SK-N-SH (cell line): Measurements from ENCODE around the gene TAS2R3.

Experiments used
- JUND ChIP-seq: IDR thresholded peaks from 2 replicates; pipeline ENCODE4 v1.4.0; 2012
- SIN3A ChIP-seq: IDR thresholded peaks from 2 replicates; pipeline ENCODE4 v1.6.1; 2012; ENCODE audit warnings: low read depth, mild to moderate bottlenecking, low read length, moderate library complexity, borderline replicate concordance
- TEAD4 ChIP-seq: IDR thresholded peaks from 2 replicates; pipeline ENCODE4 v1.4.0; 2012; ENCODE audit warnings: mild to moderate bottlenecking, borderline replicate concordance; ENCODE audit not compliant: insufficient read depth
- TF ChIP-seq, protein P1 (sequence below): fragments of 200-600 bp; sonication (generic); IDR thresholded peaks from 2 replicates; pipeline ENCODE4 v1.6.1; 2017; ENCODE audit warnings: antibody characterized with exemption, mild to moderate bottlenecking, moderate library complexity
- TF ChIP-seq, protein P2 (sequence below): IDR thresholded peaks from 2 replicates; pipeline ENCODE4 v1.4.0; 2012; ENCODE audit warnings: low read depth

DNA sequence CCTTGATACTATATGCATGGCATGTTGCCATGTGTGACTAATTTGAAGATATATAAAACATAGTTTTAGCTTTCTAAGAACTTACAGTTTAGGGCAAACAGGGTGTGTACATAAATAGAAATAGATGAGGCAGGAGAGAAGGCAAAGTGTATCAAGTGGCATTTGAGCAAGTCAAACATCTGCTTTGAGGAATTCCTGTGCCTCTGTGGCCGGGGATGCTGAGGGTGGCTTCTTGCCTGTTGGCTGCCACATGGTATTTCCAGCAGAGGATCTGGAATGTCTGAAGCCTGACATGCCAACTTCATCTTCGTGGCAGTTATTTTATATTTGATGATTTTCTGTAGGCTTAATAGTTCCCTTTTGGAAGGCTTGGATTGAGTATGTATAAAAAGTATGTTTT is 19.8 kb upstream of the TAS2R3 start:
- TF ChIP-seq, protein P1, sequence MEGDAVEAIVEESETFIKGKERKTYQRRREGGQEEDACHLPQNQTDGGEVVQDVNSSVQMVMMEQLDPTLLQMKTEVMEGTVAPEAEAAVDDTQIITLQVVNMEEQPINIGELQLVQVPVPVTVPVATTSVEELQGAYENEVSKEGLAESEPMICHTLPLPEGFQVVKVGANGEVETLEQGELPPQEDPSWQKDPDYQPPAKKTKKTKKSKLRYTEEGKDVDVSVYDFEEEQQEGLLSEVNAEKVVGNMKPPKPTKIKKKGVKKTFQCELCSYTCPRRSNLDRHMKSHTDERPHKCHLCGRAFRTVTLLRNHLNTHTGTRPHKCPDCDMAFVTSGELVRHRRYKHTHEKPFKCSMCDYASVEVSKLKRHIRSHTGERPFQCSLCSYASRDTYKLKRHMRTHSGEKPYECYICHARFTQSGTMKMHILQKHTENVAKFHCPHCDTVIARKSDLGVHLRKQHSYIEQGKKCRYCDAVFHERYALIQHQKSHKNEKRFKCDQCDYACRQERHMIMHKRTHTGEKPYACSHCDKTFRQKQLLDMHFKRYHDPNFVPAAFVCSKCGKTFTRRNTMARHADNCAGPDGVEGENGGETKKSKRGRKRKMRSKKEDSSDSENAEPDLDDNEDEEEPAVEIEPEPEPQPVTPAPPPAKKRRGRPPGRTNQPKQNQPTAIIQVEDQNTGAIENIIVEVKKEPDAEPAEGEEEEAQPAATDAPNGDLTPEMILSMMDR = no peak
- no peak for TF ChIP-seq SIN3A
- no peak for TF ChIP-seq JUND
- TF ChIP-seq, protein P2, sequence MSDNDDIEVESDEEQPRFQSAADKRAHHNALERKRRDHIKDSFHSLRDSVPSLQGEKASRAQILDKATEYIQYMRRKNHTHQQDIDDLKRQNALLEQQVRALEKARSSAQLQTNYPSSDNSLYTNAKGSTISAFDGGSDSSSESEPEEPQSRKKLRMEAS = no peak
- TF ChIP-seq TEAD4 = no peak
